Mucosa of descending colon (tissue), 3 donors: ENCODE results near the gene KCTD18. TPM values are rescaled to one million over a fixed set of nuclear protein-coding genes. Genes with fewer than 3 reads are reported as not detected.

ENCODE experiments used
- ATAC-seq: fragments of 200-7000 bp; cut with Tn5 transposase; one replicate; pipeline ENCODE4 v1.9.1; 2020; ENCODE audit warnings: mild to moderate bottlenecking, moderate library complexity
- DNase-seq, 3 donors: peaks; one replicate each; pipeline ENCODE4 v3.0.0-alpha.2; 2020
- H3K36me3 ChIP-seq: fragments of 200-600 bp; one replicate; pipeline ENCODE4 v1.8.0; 2021; ENCODE audit warnings: low read depth, mild to moderate bottlenecking
- H3K4me1 ChIP-seq: fragments of 200-600 bp; one replicate; pipeline ENCODE4 v1.8.0; 2021; ENCODE audit warnings: low read depth, mild to moderate bottlenecking
- H3K4me3 ChIP-seq: fragments of 200-600 bp; one replicate; pipeline ENCODE4 v1.8.0; 2021; ENCODE audit warnings: mild to moderate bottlenecking
- H3K9me3 ChIP-seq: fragments of 200-600 bp; one replicate; pipeline ENCODE4 v1.8.0; 2021; ENCODE audit warnings: mild to moderate bottlenecking
- CTCF ChIP-seq: fragments of 200-600 bp; IDR thresholded peaks from one replicate; pipeline ENCODE4 v1.8.0; 2022; ENCODE audit warnings: antibody characterized with exemption, mild to moderate bottlenecking
- intact Hi-C, 2 donors: fragments of 100-400 bp; cut with DNase I in 1 of 2; cut with micrococcal nuclease in 1 of 2; formaldehyde crosslinking; loops; one replicate each; pipeline versions ENCODE4 v1.11.0 to v1.11.1; 2022; cut with DNase I, micrococcal nuclease
- long read RNA-seq, 2 donors: library from polyadenylated mRNA; unstranded; transcript quantifications; one replicate each; pipeline ENCODE4 v2.0.0, GENCODE V29; 2019 to 2021
- total RNA-seq, 3 donors: library from RNA; stranded (reverse); fragmentation: NEBNext Ultra II Directional in 2 of 3; extraction: Animal tissue kit (Norgen Biotek cat#: 25700) in 2 of 3; gene quantifications; one replicate each; pipeline versions ENCODE4 v1.2.1 to v1.2.4, GENCODE V29; 2021 to 2023
- donor health status: DM: no; HTN: no; CAD: no; lungs with moderate emphysema.
- donor health status: DM: no; HTN: no; CAD: no.
- donor health status: DM: no; HTN: yes; CAD: no.

KCTD18 gene
- total RNA-seq: 10 to 100 TPM; 14.1 to 16.6 (median 14.8) TPM
- long read RNA-seq, donor 1, transcript KCTD18-201 (7 exons, 2,940 nt): major isoform, 18 of 27 reads
- long read RNA-seq, donor 1, transcript KCTD18-202 (7 exons, 2,556 nt): minor isoform, 7 of 27 reads
- long read RNA-seq, donor 1, partial matches to known transcripts: 1 of 27 reads
- long read RNA-seq, donor 1, other reads (novel, unspliced or antisense): 1 of 27 reads
- long read RNA-seq, donor 2, partial matches to known transcripts: 0 of 6 reads
- long read RNA-seq, donor 2, other reads (novel, unspliced or antisense): 1 of 6 reads

DNA sequence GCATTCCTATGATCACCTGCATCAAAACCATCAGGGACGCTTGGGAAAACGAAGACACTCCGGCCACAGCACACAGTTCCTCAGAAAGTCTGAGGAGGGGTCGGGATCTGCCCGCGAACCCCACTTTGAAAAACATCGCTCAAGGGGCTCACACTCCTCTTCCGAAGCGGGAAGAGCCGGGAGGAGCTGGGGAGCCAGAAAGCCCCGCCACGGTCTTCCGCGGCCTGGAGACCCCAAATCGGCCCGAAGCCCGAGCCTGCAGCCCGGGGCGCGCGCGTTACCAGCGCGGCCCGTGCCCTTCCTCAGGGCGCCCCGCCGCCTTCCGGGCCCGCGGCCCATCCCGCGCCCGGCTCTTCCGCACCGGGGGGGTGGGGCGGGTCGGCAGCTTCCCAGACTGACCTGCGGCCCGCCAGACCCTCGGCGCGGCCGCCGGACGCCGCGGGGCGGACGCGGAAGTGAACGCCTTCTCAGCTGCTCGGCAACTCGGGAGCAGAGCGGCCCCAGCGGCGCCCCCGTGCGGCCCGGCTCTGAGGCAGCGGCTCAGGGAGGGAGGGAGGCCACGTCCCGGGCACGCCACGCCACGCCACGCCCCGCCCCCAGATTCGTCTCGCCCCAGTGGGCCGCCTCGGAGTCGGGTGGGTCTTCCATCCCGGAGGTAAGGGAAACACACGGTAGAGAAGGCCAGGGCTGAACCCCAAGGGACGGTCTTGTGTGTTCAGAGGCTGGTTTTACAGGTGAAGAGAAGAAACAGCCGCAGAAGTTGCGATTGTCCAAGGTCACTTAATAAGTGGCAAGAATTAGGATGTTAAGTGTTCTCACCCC lies at the start of gene KCTD18:
Gene KCTD18, minus strand, starts transcription at position 457 of the 822 bp plus-strand sequence. CDS start 3,052 bp downstream, outside the sequence.
- DNase-seq: peak; percentile 93 to 97 (median 96)
- ATAC-seq: peak; percentile 99
- intact Hi-C loops: no loop called here
- Histone ChIP-seq H3K36me3 (no peaks in the 10 kb centered on the region), H3K4me3 (peak within 1 kb of the TSS; percentile 67), H3K9me3 (no peaks in the 10 kb centered on the region), H3K4me1 (peaks cover 6% of the 10 kb centered on the region)
- peak; percentile 93 for TF ChIP-seq CTCF

GRCh38 chr2:200540793-200541192 lies 30.9 kb upstream of the KCTD18 start:
- ATAC-seq (no peak), DNase-seq (no peak)
- Histone ChIP-seq H3K36me3 (no peaks in the 10 kb centered on the region), H3K4me3 (no peak overlapping the region), H3K4me1 (no peaks in the 10 kb centered on the region), H3K9me3 (no peaks in the 10 kb centered on the region)
- intact Hi-C loops: no loop called here
- no peak for TF ChIP-seq CTCF

GRCh38 chr2:200538139-200538538 lies 28.3 kb upstream of the KCTD18 start:
- no peaks in the 10 kb centered on the region for H3K4me1 ChIP-seq

DNA sequence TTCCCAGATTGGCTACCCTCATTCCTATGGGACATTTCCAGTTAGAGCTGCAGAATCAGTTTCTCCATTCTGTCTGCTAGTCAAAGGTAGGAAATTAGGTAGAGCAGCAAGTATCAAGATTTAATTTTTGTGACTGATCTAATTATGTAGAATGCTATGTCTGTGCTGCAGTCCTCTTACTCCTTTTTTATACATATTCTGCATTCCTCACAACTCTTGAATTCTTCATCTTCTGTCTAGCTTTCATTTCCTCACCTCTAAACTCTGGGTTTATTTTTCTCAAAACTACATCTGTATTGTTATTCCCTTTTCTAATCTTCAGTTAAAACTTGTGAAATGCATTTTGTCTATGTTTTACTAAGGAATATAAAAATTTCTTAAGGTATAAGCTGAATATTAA lies 24.7 kb upstream of the KCTD18 start:
- TF ChIP-seq CTCF: no peak
- Histone ChIP-seq H3K36me3 (no peaks in the 10 kb centered on the region), H3K4me3 (no peak overlapping the region), H3K9me3 (no peaks in the 10 kb centered on the region), H3K4me1 (no peaks in the 10 kb centered on the region)
- DNase-seq (no peak), ATAC-seq (no peak)
- intact Hi-C loops: no loop called here

More at GRCh38 chr2:200538139-200538538, 28.3 kb upstream of the KCTD18 start:
- Histone ChIP-seq H3K4me3 (no peak overlapping the region), H3K36me3 (no peaks in the 10 kb centered on the region), H3K9me3 (no peaks in the 10 kb centered on the region)
- intact Hi-C loops: no loop called here
- no peak for DNase-seq
- TF ChIP-seq CTCF: no peak
- no peak for ATAC-seq

DNA sequence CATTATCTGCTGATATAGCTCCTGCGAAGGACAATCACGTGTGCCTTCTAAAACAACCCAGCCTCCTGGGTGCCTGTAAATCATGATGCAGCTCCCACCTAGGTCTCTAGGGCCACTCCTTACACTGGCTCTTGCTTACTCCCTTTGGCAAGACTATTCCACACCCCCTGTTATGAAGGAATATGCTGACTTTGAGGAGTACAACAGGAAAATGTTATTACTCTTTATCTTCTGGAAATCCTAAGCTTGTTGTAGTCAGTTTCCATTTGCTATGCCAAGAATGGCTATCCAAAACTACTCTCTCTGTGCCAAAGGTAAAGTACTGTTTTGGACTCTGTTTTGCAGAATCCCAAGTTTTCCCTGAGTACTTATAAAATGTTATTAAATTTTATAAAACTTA lies 23.9 kb upstream of the KCTD18 start:
- DNase-seq (no peak), ATAC-seq (no peak)
- Histone ChIP-seq H3K36me3 (no peaks in the 10 kb centered on the region), H3K9me3 (no peaks in the 10 kb centered on the region), H3K4me1 (no peaks in the 10 kb centered on the region), H3K4me3 (no peak overlapping the region)
- no peak for TF ChIP-seq CTCF
- intact Hi-C loops: no loop called here
